OCI-LY7 (cell line): Measurements from ENCODE around the gene TYK2.

Experiments used
- EZH2phosphoT487 ChIP-seq: fragments of 200-600 bp; sonication (generic); IDR thresholded peaks from 2 replicates; pipeline ENCODE4 v1.6.1; 2018; ENCODE audit warnings: low read depth, borderline replicate concordance, mild to moderate bottlenecking, mixed run types, antibody characterized with exemption, low read length, moderate library complexity, mixed read lengths
- TF ChIP-seq, protein P1 (sequence below): fragments of 200-600 bp; sonication (generic); conservative IDR thresholded peaks from 2 replicates; pipeline ENCODE4 v1.5.1; 2014; ENCODE audit warnings: mild to moderate bottlenecking, antibody characterized with exemption, low read length, moderate library complexity, mixed read lengths

GRCh38 chr19:10418235-10418484, 37.8 kb upstream of the TYK2 start:
- TF ChIP-seq, protein P1, sequence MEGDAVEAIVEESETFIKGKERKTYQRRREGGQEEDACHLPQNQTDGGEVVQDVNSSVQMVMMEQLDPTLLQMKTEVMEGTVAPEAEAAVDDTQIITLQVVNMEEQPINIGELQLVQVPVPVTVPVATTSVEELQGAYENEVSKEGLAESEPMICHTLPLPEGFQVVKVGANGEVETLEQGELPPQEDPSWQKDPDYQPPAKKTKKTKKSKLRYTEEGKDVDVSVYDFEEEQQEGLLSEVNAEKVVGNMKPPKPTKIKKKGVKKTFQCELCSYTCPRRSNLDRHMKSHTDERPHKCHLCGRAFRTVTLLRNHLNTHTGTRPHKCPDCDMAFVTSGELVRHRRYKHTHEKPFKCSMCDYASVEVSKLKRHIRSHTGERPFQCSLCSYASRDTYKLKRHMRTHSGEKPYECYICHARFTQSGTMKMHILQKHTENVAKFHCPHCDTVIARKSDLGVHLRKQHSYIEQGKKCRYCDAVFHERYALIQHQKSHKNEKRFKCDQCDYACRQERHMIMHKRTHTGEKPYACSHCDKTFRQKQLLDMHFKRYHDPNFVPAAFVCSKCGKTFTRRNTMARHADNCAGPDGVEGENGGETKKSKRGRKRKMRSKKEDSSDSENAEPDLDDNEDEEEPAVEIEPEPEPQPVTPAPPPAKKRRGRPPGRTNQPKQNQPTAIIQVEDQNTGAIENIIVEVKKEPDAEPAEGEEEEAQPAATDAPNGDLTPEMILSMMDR: no peak
- no peak for TF ChIP-seq EZH2phosphoT487
